Measurements from ENCODE around the gene CFAP52.
A peak's percentile ranks its signal among the peaks of the same experiment; 100 is the strongest.
"Not testable (repeated sequence)": the region's sequence is repeated elsewhere in the genome, so short reads cannot be mapped to it uniquely, and the experiment has no call there.

The CFAP52 gene

GRCh38 chr17:9553181-9553580 lies 23.3 kb upstream of the CFAP52 start:
- in situ Hi-C loops (cut with HindIII; ENCODE audit: low sequenced_read_pairs): no loop called here
- no peak for DNase-seq (ENCODE audit: low read depth)
- TF ChIP-seq CTCF (IDR thresholded peaks at IDR 0.05; ENCODE audit: low read depth, low read length, missing control alignments): no peak
- no peak overlapping the region for H3K4me3 ChIP-seq (ENCODE audit: low read depth, low read length)

GRCh38 chr17:9553596-9553995 lies 22.8 kb upstream of the CFAP52 start:
- TF ChIP-seq CTCF (IDR thresholded peaks at IDR 0.05; ENCODE audit: low read depth, low read length, missing control alignments): no peak
- in situ Hi-C loops (cut with HindIII; ENCODE audit: low sequenced_read_pairs): no loop called here
- no peak overlapping the region for H3K4me3 ChIP-seq (ENCODE audit: low read depth, low read length)
- no peak for DNase-seq (ENCODE audit: low read depth)

GRCh38 chr17:9554715-9555114 lies 21.7 kb upstream of the CFAP52 start:
- H3K4me3 ChIP-seq (ENCODE audit: low read depth, low read length); in situ Hi-C loops (cut with HindIII; ENCODE audit: low sequenced_read_pairs); DNase-seq (ENCODE audit: low read depth): not testable (repeated sequence)
- TF ChIP-seq CTCF (IDR thresholded peaks at IDR 0.05; ENCODE audit: low read depth, low read length, missing control alignments): peak; percentile 38

GRCh38 chr17:9557161-9557755 lies 19.2 kb upstream of the CFAP52 start:
- no peak overlapping the region for H3K4me3 ChIP-seq (ENCODE audit: low read depth, low read length)
- in situ Hi-C loops (cut with HindIII; ENCODE audit: low sequenced_read_pairs): no loop called here
- TF ChIP-seq CTCF (IDR thresholded peaks at IDR 0.05; ENCODE audit: low read depth, low read length, missing control alignments): no peak
- DNase-seq (ENCODE audit: low read depth): no peak

GRCh38 chr17:9557857-9558256 lies 18.6 kb upstream of the CFAP52 start:
- no peak for DNase-seq (ENCODE audit: low read depth)
- no peak for TF ChIP-seq CTCF (IDR thresholded peaks at IDR 0.05; ENCODE audit: low read depth, low read length, missing control alignments)

GRCh38 chr17:9564104-9564503 lies 12.3 kb upstream of the CFAP52 start:
- in situ Hi-C loops (cut with HindIII; ENCODE audit: low sequenced_read_pairs): no loop called here
- TF ChIP-seq CTCF (IDR thresholded peaks at IDR 0.05; ENCODE audit: low read depth, low read length, missing control alignments): no peak
- no peak for DNase-seq (ENCODE audit: low read depth)
- H3K4me3 ChIP-seq (ENCODE audit: low read depth, low read length): no peak overlapping the region

More at GRCh38 chr17:9557857-9558256, 18.6 kb upstream of the CFAP52 start:
- in situ Hi-C loops (cut with HindIII; ENCODE audit: low sequenced_read_pairs): no loop called here
- H3K4me3 ChIP-seq (ENCODE audit: low read depth, low read length): no peak overlapping the region

All from astrocyte of the cerebellum (primary cell).